Measurements from ENCODE around the gene SQSTM1. TPM values are rescaled to one million over a fixed set of nuclear protein-coding genes. Genes with fewer than 3 reads are reported as not detected.

Gene SQSTM1
- total and polyA plus RNA-seq, 12 donors = 258 to 2,312 (median 660) TPM

- TF ChIP-seq CTCF (IDR thresholded peaks at IDR 0.05) (no peak), POLR2A (IDR thresholded peaks at IDR 0.05) (no peak)
- peak in 5 of 7 donors; percentile 24 to 47 (median 38) for DNase-seq
- intact Hi-C loops (cut with DNase I) = loop anchor here in 1 of 2 donors (10.0 kb wide), 2 partner anchors 51 to 101 kb away; partner anchors contain the start of genes MRNIP and TBC1D9B
- peak overlapping the region in 3 of 5 donors; percentile 88 to 93 (median 93) for H3K27ac ChIP-seq
- H3K9me3 ChIP-seq (replicated peaks in 1 of 3) = no peaks in the 10 kb centered on the region
- peaks cover 37 to 48% of the 10 kb centered on the region in 2 donors for H3K4me1 ChIP-seq (replicated peaks in 1 of 2)
- H3K4me3 ChIP-seq = no peak overlapping the region
- 45 to 60% (median 56%) methylated on average over 12 to 18 of the region's 18 CpGs for WGBS, 4 donors
- H3K36me3 ChIP-seq (replicated peaks in 1 of 2) = peaks cover 0 to 25% of the 10 kb centered on the region in 2 donors
- H3K27me3 ChIP-seq = no peaks in the 10 kb centered on the region
These were observed 16.8 kb upstream of the SQSTM1 start for GRCh38 chr5:179803651-179804554.

DNA sequence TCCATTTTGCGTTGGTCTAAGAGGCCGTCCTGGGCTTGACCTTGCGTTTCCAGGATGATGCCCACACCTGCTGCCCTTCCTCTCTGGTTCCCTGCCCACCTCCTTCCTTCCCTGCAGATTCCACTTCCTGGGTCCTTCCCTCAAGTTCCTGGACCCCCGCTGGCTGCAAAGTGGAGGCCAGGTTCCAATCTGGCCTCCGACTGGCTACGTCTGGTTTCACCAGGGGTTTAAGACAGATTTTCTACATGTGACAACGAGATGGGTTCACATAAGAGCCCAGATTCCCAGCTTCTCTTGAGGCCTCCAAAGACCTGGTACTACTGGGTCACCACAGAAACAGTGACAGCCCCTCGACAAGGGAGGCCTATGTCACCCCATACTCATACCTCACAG is 16.2 kb upstream of the SQSTM1 start:
- H3K9me3 ChIP-seq (replicated peaks in 1 of 3) = no peaks in the 10 kb centered on the region
- peaks cover 37 to 48% of the 10 kb centered on the region in 2 donors for H3K4me1 ChIP-seq (replicated peaks in 1 of 2)
- no peaks in the 10 kb centered on the region for H3K27me3 ChIP-seq
- 79 to 82% (median 80%) methylated on average over 7 to 8 of the region's 8 CpGs for WGBS, 4 donors
- TF ChIP-seq POLR2A (IDR thresholded peaks at IDR 0.05) (no peak), CTCF (IDR thresholded peaks at IDR 0.05) (no peak)
- peaks cover 0 to 18% of the 10 kb centered on the region in 2 donors for H3K36me3 ChIP-seq (replicated peaks in 1 of 2)
- H3K27ac ChIP-seq = peak overlapping the region in 3 of 5 donors; percentile 88 to 93 (median 93)
- intact Hi-C loops (cut with DNase I) = loop anchor here in 1 of 2 donors (10.0 kb wide), 2 partner anchors 50 to 100 kb away; partner anchors contain the start of genes MRNIP and TBC1D9B
- no peak overlapping the region for H3K4me3 ChIP-seq
- no peak for DNase-seq

GRCh38 chr5:179805070-179805528 is 15.6 kb upstream of the SQSTM1 start:
- intact Hi-C loops (cut with DNase I) = loop anchor here in 1 of 2 donors (10.0 kb wide), 2 partner anchors 50 to 100 kb away; partner anchors contain the start of genes MRNIP and TBC1D9B
- Histone ChIP-seq H3K36me3 (replicated peaks in 1 of 2) (peaks cover 0 to 13% of the 10 kb centered on the region in 2 donors), H3K27me3 (no peaks in the 10 kb centered on the region), H3K4me1 (replicated peaks in 1 of 2) (peaks cover 37 to 48% of the 10 kb centered on the region in 2 donors), H3K9me3 (replicated peaks in 1 of 3) (no peaks in the 10 kb centered on the region), H3K4me3 (peak overlapping the region; percentile 24 to 84 (median 50)), H3K27ac (peak overlapping the region in 4 of 5 donors; percentile 85 to 93 (median 90))
- DNase-seq = peak in 6 of 7 donors; percentile 70 to 79 (median 72)
- 27 to 50% (median 40%) methylated on average over 2 to 9 of the region's 9 CpGs for WGBS, 4 donors
- peak in 1 of 2 donors; percentile 61 for TF ChIP-seq POLR2A (IDR thresholded peaks at IDR 0.05)
- no peak for TF ChIP-seq CTCF (IDR thresholded peaks at IDR 0.05)

All from adrenal gland (tissue), 12 donors.